ENCODE results near the gene SRGN. TPM values are rescaled to one million over a fixed set of nuclear protein-coding genes. Genes with fewer than 3 reads are reported as not detected.
A peak's percentile ranks its signal among the peaks of the same experiment; 100 is the strongest.

Gene SRGN
- total RNA-seq, 6 experiments from 2014 or later = 128 to 471 (median 424) TPM

DNA sequence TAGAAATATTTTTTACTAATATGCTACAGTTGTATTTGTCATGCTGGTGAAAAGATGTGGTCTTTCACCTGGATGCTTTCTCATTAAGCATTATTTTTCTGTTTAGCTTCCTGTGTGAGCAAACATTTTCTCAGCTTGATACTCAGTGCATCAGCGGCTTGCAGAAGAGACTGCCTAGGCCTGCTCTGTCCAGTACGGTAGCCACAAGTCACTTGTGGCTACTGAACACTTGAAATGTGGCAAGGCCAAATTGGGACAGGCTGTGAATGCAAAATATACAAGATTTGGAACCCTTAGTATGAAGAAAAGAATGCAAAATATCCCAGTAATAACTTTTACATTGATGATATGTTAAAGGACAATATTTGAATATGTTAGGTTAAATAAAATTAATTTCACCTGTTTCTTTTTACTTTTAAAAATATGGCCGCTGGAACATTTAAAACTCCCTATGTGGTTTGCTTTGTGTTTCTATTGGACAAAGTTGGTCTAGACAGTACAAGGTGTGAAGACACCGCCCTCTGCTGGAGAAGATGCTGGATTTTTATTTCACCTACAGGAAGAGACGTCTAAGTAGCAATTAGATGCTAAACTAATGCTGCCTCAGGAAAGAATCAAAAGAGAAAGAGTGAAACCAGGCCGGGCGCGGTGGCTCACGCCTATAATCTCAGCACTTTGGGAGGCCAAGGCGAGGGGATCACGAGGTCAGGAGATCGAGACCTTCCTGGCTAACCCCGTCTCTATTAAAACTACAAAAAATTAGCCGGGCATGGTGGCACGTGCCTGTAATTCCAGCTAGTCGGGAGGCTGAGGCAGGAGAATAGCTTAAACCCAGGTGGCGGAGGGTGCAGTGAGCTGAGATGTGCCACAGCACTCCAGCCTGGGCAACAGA lies 5.3 kb downstream of the SRGN start:
- Mint-ChIP-seq H3K27me3 (ENCODE audit: insufficient read depth) (peaks cover 2% of the 10 kb centered on the region; the same call in 1 of the 2 replicates), H3K4me3 (peak overlapping the region; percentile 4; the same call in 1 of the 2 replicates), H3K9me3 (no peaks in the 10 kb centered on the region), H3K27ac (peak overlapping the region; percentile 17; the same call in 1 of the 2 replicates), H3K36me3 (ENCODE audit: low read depth) (peaks cover 32% of the 10 kb centered on the region), H3K4me1 (ENCODE audit: low read depth) (peaks cover 49% of the 10 kb centered on the region)
- TF ChIP-seq, protein P1, sequence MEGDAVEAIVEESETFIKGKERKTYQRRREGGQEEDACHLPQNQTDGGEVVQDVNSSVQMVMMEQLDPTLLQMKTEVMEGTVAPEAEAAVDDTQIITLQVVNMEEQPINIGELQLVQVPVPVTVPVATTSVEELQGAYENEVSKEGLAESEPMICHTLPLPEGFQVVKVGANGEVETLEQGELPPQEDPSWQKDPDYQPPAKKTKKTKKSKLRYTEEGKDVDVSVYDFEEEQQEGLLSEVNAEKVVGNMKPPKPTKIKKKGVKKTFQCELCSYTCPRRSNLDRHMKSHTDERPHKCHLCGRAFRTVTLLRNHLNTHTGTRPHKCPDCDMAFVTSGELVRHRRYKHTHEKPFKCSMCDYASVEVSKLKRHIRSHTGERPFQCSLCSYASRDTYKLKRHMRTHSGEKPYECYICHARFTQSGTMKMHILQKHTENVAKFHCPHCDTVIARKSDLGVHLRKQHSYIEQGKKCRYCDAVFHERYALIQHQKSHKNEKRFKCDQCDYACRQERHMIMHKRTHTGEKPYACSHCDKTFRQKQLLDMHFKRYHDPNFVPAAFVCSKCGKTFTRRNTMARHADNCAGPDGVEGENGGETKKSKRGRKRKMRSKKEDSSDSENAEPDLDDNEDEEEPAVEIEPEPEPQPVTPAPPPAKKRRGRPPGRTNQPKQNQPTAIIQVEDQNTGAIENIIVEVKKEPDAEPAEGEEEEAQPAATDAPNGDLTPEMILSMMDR (IDR thresholded peaks at IDR 0.05) = peak; percentile 95
- peak; percentile 84 for DNase-seq

DNA sequence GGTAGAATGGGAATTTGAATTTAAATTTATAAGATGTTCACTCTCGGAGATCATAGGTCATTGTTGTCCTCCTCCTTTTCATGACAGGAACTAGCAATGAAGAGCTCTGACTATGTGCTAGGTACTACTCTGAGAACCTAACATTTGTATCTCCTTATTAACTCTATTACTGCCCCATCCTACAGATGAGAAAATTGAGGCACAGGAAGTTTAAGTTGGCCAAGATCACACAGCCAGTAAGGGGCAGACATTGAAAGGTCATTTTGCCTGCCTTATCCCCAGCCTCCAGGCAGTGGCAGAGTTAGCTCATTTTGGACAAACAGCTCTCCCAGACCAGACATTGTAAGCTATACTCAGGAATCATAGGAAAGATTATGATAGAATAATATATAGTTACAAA lies 6.0 kb downstream of the SRGN start:
- Mint-ChIP-seq H3K9me3 (no peaks in the 10 kb centered on the region), H3K4me3 (no peak overlapping the region), H3K4me1 (ENCODE audit: low read depth) (peaks cover 41% of the 10 kb centered on the region), H3K27ac (no peak overlapping the region), H3K36me3 (ENCODE audit: low read depth) (peaks cover 27% of the 10 kb centered on the region), H3K27me3 (ENCODE audit: insufficient read depth) (peaks cover 2% of the 10 kb centered on the region; the same call in 1 of the 2 replicates)
- TF ChIP-seq, protein P1 (IDR thresholded peaks at IDR 0.05) = no peak
- peak; percentile 34 for DNase-seq

DNA sequence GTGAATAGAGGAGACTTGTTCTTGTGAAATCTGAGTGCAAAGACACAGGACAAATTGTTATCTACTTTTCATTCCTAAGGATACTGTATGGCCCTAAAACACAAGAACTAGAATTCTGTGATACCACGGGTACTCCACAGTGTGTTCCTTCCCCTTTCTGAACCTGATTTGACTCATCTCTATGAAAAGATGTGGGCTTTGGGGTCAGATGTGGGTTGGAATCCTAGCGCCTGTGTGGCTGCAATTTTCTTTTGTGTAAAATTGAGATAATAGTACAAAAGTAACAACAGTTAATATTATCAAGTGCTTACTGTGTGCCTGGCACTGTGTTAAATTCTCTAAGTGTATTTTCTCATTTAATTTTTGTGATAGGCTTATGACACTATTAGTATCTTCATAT lies 8.1 kb downstream of the SRGN start:
- Mint-ChIP-seq H3K9me3 (no peaks in the 10 kb centered on the region), H3K27me3 (ENCODE audit: insufficient read depth) (peaks cover 2% of the 10 kb centered on the region; the same call in 1 of the 2 replicates), H3K4me1 (ENCODE audit: low read depth) (peaks cover 27% of the 10 kb centered on the region), H3K27ac (no peak overlapping the region), H3K4me3 (no peak overlapping the region), H3K36me3 (ENCODE audit: low read depth) (peaks cover 12% of the 10 kb centered on the region)
- TF ChIP-seq, protein P1 (IDR thresholded peaks at IDR 0.05) = no peak
- DNase-seq = no peak

DNA sequence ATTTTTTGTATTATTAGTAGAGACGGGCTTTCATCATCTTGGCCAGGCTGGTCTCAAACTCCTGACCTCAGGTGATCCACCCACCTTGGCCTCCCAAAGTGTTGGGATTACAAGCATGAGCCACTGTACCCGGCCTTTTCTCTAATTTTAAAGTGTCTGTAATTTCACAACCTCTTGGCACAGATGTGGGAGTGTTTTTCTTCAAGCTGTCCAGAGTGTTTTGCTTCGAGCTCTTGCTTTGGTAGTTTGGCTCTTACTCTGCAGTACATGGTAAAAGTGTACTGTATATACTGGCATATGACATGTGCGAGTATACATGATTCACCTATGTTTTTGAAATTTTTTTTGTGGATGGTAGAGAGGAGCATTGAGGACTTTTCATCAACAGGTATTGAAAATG lies 9.8 kb downstream of the SRGN start:
- peaks cover 32% of the 10 kb centered on the region for H3K4me1 Mint-ChIP-seq (ENCODE audit: low read depth)
- TF ChIP-seq, protein P1 (IDR thresholded peaks at IDR 0.05) = no peak
- no peak for DNase-seq
- no peak overlapping the region; the same call in 1 of the 2 replicates for H3K27ac Mint-ChIP-seq
- H3K27me3 Mint-ChIP-seq (ENCODE audit: insufficient read depth) = peaks cover 5% of the 10 kb centered on the region
- no peaks in the 10 kb centered on the region for H3K9me3 Mint-ChIP-seq
- peaks cover 24% of the 10 kb centered on the region for H3K36me3 Mint-ChIP-seq (ENCODE audit: low read depth)
- no peak overlapping the region for H3K4me3 Mint-ChIP-seq

DNA sequence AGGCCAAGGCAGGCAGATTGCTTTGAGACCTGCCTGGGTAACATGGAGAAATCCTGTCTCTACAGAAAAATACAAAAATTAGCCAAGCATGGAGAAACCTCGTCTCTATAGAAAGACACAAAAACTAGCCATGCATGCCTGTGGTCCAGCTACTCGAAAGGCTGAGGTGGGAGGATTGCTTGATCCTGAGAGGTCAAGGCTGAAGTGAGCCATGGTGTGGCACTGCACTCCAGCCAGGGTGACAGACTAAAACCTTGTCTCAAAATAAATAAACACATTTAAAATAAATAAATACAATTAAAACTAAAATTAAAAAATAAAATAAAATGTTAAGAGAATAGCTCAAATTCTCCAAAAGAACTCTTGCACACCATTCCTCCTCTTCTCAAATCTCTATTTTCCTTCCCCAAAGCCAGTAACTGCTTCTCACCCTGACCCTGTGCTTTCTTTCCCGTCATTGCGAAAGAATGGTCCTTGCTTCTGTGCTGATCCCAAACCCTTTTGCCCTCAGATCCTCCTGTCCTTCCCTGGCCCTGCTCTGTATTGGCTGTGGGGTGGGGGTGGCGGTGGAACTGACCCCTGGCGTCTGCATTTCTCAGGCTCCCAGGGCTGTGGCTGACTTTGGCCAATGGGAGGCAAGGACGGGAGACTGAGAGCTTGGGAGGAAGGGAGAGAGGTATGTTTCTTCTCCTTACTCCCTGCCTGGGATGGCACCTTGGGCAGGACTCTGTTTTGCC lies 12.4 kb downstream of the SRGN start:
- TF ChIP-seq, protein P1 (IDR thresholded peaks at IDR 0.05) = no peak
- no peak for DNase-seq
- Mint-ChIP-seq H3K27ac (peak overlapping the region; percentile 82), H3K36me3 (ENCODE audit: low read depth) (peaks cover 32% of the 10 kb centered on the region), H3K4me1 (ENCODE audit: low read depth) (peaks cover 24% of the 10 kb centered on the region), H3K4me3 (no peak overlapping the region), H3K9me3 (no peaks in the 10 kb centered on the region), H3K27me3 (ENCODE audit: insufficient read depth) (peaks cover 7% of the 10 kb centered on the region)
